ENCODE results near the gene LOXHD1. TPM values are rescaled to one million over a fixed set of nuclear protein-coding genes. Genes with fewer than 3 reads are reported as not detected.

The LOXHD1 gene
- total RNA-seq, 1 experiment from 2014 or later: not detected

DNA sequence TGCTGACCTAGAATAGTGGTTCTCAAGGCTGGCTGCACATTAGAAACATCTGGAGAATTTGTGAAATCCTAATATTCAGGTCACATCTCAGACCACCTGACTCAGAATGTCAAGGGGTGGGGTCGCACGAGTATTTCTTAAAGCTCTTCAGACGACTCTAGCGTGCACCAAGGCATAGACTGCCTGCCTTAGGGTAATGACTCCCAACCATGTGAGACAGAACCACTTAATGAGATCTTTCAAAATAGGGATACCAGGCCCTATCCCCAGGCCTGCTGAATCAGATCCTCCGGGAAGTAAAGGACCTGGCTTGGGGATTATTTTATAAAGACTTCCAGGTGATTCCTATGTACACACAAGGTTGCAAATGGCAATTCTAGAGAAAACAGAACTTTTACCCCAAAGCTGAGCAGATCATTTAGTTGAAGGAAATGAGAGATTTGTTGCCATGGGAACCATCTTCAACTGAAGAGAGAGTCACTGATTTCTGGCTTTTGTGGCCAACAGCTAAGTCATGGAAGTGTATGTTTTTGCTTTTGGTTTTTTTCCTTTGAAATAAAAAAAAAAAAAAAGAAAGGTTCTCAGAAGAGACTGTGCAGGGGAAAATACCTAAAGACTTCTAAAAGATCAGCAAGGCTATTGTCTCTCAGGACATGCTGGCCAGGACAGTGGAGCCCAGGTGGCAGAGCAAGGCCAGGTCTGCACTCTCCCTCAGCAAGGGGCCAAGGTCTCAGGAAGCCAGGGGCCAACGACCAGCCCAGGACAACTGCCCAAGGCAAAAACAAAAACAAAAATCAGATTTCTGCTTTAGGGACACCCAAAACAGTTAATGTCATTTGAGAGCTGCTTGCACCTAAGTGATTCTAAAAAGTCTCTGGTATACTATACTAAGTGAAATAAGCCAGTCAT is 15.3 kb upstream of the LOXHD1 start:
- DNase-seq (ENCODE audit: low read depth): peak; percentile 67

- DNase-seq (ENCODE audit: low read depth): no peak
These were observed 11.7 kb upstream of the LOXHD1 start for GRCh38 chr18:46668694-46669093.

- DNase-seq (ENCODE audit: low read depth): no peak
These were observed 11.1 kb upstream of the LOXHD1 start for GRCh38 chr18:46668135-46668534.

- no peak for DNase-seq (ENCODE audit: low read depth)
These were observed 6.5 kb upstream of the LOXHD1 start for GRCh38 chr18:46663539-46663938.

GRCh38 chr18:46660957-46661749 is 4.1 kb upstream of the LOXHD1 start:
- peak; percentile 69 for DNase-seq (ENCODE audit: low read depth)

GRCh38 chr18:46659484-46659883 is 2.5 kb upstream of the LOXHD1 start:
- DNase-seq (ENCODE audit: low read depth): no peak

- DNase-seq (ENCODE audit: low read depth): no peak
These were observed 500 bp downstream of the LOXHD1 start for GRCh38 chr18:46656326-46657114.

- no peak for DNase-seq (ENCODE audit: low read depth)
These were observed 4.6 kb downstream of the LOXHD1 start for GRCh38 chr18:46652372-46652771.

DNA sequence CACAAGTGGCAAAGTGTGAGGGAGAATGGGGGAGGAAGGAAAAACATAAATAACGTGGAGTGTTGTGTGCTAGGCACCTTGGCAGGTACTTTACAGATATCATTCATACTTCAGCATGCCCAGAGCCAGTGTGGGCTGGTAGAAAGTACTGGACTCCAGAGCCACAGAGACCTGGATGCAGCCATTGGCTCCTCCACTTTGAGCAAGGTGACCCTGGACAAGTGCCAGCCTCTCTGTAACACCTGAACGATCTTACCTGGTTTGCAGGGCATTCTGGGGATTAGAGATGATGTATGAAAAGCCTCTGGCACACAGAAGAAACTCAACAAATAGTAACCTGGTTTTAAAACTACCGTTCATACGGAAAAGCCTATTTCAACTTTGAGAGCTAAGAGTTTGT is 6.3 kb downstream of the LOXHD1 start:
- no peak for DNase-seq (ENCODE audit: low read depth)

- DNase-seq (ENCODE audit: low read depth): no peak
These were observed 7.8 kb downstream of the LOXHD1 start for GRCh38 chr18:46649071-46649862.

DNA sequence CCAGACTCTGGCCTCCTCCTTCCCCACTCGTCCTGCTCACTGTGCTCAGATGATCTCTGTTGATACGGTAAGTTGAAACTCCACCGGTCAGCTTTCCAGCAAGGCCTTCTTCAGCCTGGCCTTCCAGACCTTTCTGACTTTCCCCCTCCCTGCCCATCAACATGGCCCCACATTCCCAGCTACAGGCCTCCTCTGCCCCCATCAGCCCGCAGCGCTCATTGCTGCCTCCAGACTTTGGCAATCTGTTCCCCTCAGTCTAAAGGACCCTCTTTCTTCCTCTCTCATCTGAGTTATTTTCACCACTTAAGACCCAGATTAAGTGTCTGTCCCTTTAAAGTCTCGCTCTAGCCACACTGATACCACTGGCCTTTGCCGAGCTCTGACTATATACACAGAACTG is 10.6 kb downstream of the LOXHD1 start:
- DNase-seq (ENCODE audit: low read depth): no peak

GRCh38 chr18:46642561-46642960 is 14.5 kb downstream of the LOXHD1 start:
- DNase-seq (ENCODE audit: low read depth): no peak

GRCh38 chr18:46641917-46642316 is 15.1 kb downstream of the LOXHD1 start:
- DNase-seq (ENCODE audit: low read depth): peak; percentile 49

DNA sequence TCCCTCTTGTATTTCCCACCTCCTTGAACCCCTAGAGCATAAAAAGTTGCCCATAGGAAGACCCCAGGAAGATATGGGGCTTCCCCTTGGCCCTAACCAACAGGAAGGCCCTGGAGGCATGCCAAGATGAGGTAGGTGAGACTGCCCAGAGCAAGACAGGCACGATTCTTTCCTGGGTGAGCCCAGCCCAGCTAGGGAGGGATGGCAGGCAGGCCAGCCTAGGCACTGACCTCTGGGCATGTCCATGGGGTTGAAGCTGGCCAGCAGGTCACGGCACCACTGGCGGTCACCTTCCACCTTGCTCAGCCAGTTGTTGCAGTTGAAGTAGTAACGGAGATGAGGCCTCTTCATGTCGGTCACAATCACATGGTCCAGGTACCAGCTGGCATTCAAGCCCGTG is 17.6 kb downstream of the LOXHD1 start:
- no peak for DNase-seq (ENCODE audit: low read depth)

DNA sequence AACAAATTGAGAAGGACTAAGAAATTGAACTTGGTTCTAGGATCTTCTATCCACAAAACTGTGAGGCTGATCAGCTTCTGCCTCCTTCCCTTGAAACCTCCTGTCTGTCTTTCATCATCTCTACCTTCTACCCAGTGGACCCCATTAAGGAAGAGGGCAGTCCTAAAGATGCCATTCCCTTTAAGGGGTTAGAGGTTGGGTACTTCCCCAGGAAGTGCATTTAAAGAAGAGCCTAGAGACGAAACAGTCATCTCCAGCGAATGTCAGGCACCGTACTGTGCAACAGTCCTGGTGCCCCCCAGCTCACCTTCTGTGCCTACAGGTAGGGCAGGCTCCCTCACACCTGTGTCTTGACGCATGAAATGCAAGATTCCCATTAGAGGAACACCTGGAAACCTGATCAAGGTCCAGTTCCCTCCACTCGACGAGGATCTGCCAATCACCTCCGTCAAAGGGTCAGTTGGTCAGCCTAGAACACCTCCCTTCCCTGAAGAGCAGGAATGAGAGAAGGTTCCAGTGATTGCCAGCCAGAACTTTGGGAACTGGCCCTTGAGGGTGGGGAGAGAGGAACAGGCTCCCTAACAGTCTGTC is 20.9 kb downstream of the LOXHD1 start:
- no peak for DNase-seq (ENCODE audit: low read depth)

- DNase-seq (ENCODE audit: low read depth): peak; percentile 18
These were observed 24.5 kb downstream of the LOXHD1 start for GRCh38 chr18:46632401-46633071.

- no peak for DNase-seq (ENCODE audit: low read depth)
These were observed 26.0 kb downstream of the LOXHD1 start for GRCh38 chr18:46630991-46631390.

- peak; percentile 11 for DNase-seq (ENCODE audit: low read depth)
These were observed 26.9 kb downstream of the LOXHD1 start for GRCh38 chr18:46630160-46630559.

DNA sequence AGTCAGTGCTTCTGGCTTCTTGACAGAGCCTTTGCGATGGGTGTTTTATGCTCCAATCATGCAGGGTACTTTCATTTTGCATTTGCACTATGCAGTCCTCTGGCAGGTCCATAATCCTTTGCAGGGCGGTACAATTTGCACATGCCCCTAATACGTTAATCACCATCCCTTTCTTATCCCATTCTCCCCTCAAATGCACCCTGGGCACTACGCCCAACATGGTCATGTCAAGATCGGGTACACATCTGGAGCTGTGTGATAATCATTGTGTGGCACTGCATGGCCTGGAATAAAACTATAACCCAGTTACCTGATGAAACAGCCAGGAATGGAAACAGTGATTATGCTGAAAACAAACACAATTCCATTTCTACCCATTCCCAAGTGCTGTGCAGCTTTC is 27.7 kb downstream of the LOXHD1 start:
- DNase-seq (ENCODE audit: low read depth): no peak

- no peak for DNase-seq (ENCODE audit: low read depth)
These were observed 28.8 kb downstream of the LOXHD1 start for GRCh38 chr18:46628206-46628605.

All from LHCN-M2 (cell line).